HG02981 (cell line): ENCODE measurements around the gene SLC13A4.
"Not testable (repeated sequence)": the region's sequence is repeated elsewhere in the genome, so short reads cannot be mapped to it uniquely, and the experiment has no call there.

Source experiments
- ATAC-seq: cut with Tn5 transposase; IDR thresholded peaks from one replicate; pipeline ENCODE4 v1.9.1; 2021; ENCODE audit warnings: mild to moderate bottlenecking, moderate library complexity; ENCODE audit not compliant: unreplicated experiment

SLC13A4 gene

GRCh38 chr7:135753616-135754413 lies 25.8 kb upstream of the SLC13A4 start:
- ATAC-seq = no peak

- no peak for ATAC-seq
These were observed 20.8 kb upstream of the SLC13A4 start, which contains the start of gene FAM180A for GRCh38 chr7:135748770-135749169. Gene FAM180A (minus strand): TSS chr7:135748813. CDS start chr7:135748580, 233 bp downstream.

GRCh38 chr7:135747366-135747765 lies 19.4 kb upstream of the SLC13A4 start:
- no peak for ATAC-seq

GRCh38 chr7:135745703-135746312 lies 17.8 kb upstream of the SLC13A4 start:
- no peak for ATAC-seq

GRCh38 chr7:135744938-135745702 lies 17.1 kb upstream of the SLC13A4 start:
- no peak for ATAC-seq

- no peak for ATAC-seq
These were observed 16.1 kb upstream of the SLC13A4 start for GRCh38 chr7:135743907-135744731.

GRCh38 chr7:135742371-135742770 lies 14.4 kb upstream of the SLC13A4 start:
- no peak for ATAC-seq

GRCh38 chr7:135741905-135742304 lies 13.9 kb upstream of the SLC13A4 start:
- no peak for ATAC-seq

- ATAC-seq = no peak
These were observed 12.9 kb upstream of the SLC13A4 start for GRCh38 chr7:135740889-135741288.

GRCh38 chr7:135737306-135737647 lies 9.3 kb upstream of the SLC13A4 start:
- ATAC-seq = not testable (repeated sequence)

- ATAC-seq = no peak
These were observed 8.8 kb upstream of the SLC13A4 start for GRCh38 chr7:135736586-135737305.

GRCh38 chr7:135734343-135734689 lies 6.3 kb upstream of the SLC13A4 start:
- ATAC-seq = no peak

GRCh38 chr7:135733603-135734342 lies 5.8 kb upstream of the SLC13A4 start:
- ATAC-seq = no peak

GRCh38 chr7:135731131-135731530 lies 3.1 kb upstream of the SLC13A4 start:
- no peak for ATAC-seq

- ATAC-seq = no peak
These were observed 1.2 kb upstream of the SLC13A4 start for GRCh38 chr7:135729230-135729629.

GRCh38 chr7:135726911-135727673 lies 894 bp downstream of the SLC13A4 start:
- no peak for ATAC-seq

- no peak for ATAC-seq
These were observed 1.7 kb downstream of the SLC13A4 start for GRCh38 chr7:135726276-135726788.

GRCh38 chr7:135723411-135723810 lies 4.6 kb downstream of the SLC13A4 start:
- no peak for ATAC-seq
